ENCODE results near the gene PYM1. TPM values are rescaled to one million over a fixed set of nuclear protein-coding genes. Genes with fewer than 3 reads are reported as not detected.

The PYM1 gene
- total and polyA plus RNA-seq, 2 of the 8 experiments (the other 6 are each of a cell fraction or from before 2014, with no cell fraction given), result 38.7 to 58.5 TPM

- TF ChIP-seq CHD1 (IDR thresholded peaks at IDR 0.05; ENCODE audit: low read depth, low read length) (no peak), TCF12 (IDR thresholded peaks at IDR 0.05; ENCODE audit: low read depth, low read length) (no peak), POLR2A (IDR thresholded peaks at IDR 0.05; ENCODE audit: control extremely low read depth in 1 of 2, low read depth in 2 of 2, low read length in 2 of 2) (0 out of 3 replicates have a peak, but pooled peaks of 1 of the 2 experiments have one; percentile 22), SAP30 (IDR thresholded peaks at IDR 0.05; ENCODE audit: insufficient read depth, insufficient replicate concordance, low read length) (no peak), RNF2 (IDR thresholded peaks at IDR 0.05; ENCODE audit: borderline replicate concordance, low read depth, low read length, missing control alignments, poor library complexity, severe bottlenecking) (no peak), ASH2L (IDR thresholded peaks at IDR 0.05; ENCODE audit: low read length) (peak; percentile 47), FOSL1 (IDR thresholded peaks at IDR 0.05; ENCODE audit: insufficient read depth, low read depth, low read length) (no peak), KDM4A (IDR thresholded peaks at IDR 0.05; ENCODE audit: low read depth, low read length, severe bottlenecking) (no peak), TEAD4 (IDR thresholded peaks at IDR 0.05; ENCODE audit: low read depth, low read length) (no peak), KDM1A (IDR thresholded peaks at IDR 0.05; ENCODE audit: borderline replicate concordance, low read length) (no peak), POLR2AphosphoS5 (IDR thresholded peaks at IDR 0.05; ENCODE audit: low read depth, low read length) (no peak), YY1 (IDR thresholded peaks at IDR 0.05; ENCODE audit: low read depth, low read length) (no peak), EGR1 (IDR thresholded peaks at IDR 0.05; ENCODE audit: borderline replicate concordance, low read depth, low read length) (no peak), SRF (IDR thresholded peaks at IDR 0.05; ENCODE audit: low read depth, low read length) (no peak), HDAC6 (IDR thresholded peaks at IDR 0.05; ENCODE audit: low read depth, low read length) (no peak), RFX5 (IDR thresholded peaks at IDR 0.05; ENCODE audit: borderline replicate concordance, low read depth, low read length) (no peak), TAF1 (IDR thresholded peaks at IDR 0.05; ENCODE audit: low read depth, low read length) (peak; percentile 53; the same call in 1 of the 2 replicates), RBBP5 (IDR thresholded peaks at IDR 0.05; ENCODE audit: borderline replicate concordance, low read depth, low read length) (no peak), CTBP2 (IDR thresholded peaks at IDR 0.05; ENCODE audit: borderline replicate concordance, insufficient read depth, insufficient read length, low read length) (no peak), NANOG (IDR thresholded peaks at IDR 0.05; ENCODE audit: insufficient read depth, low read depth, low read length, poor library complexity, severe bottlenecking) (no peak), SIRT6 (IDR thresholded peaks at IDR 0.05; ENCODE audit: low read length) (no peak), TAF7 (optimal IDR thresholded peaks at IDR 0.05; ENCODE audit: borderline replicate concordance, low read depth, low read length) (no peak)
- TF ChIP-seq, protein P1, sequence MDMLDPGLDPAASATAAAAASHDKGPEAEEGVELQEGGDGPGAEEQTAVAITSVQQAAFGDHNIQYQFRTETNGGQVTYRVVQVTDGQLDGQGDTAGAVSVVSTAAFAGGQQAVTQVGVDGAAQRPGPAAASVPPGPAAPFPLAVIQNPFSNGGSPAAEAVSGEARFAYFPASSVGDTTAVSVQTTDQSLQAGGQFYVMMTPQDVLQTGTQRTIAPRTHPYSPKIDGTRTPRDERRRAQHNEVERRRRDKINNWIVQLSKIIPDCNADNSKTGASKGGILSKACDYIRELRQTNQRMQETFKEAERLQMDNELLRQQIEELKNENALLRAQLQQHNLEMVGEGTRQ (IDR thresholded peaks at IDR 0.05; ENCODE audit: low read length), result no peak
- TF ChIP-seq, protein P2, sequence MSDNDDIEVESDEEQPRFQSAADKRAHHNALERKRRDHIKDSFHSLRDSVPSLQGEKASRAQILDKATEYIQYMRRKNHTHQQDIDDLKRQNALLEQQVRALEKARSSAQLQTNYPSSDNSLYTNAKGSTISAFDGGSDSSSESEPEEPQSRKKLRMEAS (IDR thresholded peaks at IDR 0.05), result peak; percentile 78
Observed at GRCh38 chr12:55940065-55940732, 12.5 kb upstream of the PYM1 start (continued).

Measured in H1 (cell line).